Naive B cell (primary cell): Measurements from ENCODE around the gene PLD2. TPM values are rescaled to one million over a fixed set of nuclear protein-coding genes. Genes with fewer than 3 reads are reported as not detected.
"Not testable (repeated sequence)": the region's sequence is repeated elsewhere in the genome, so short reads cannot be mapped to it uniquely, and the experiment has no call there.

Source experiments
- ATAC-seq, 2 donors: fragments of 150-1000 bp; cut with Tn5 transposase; 2 replicates each; pipeline ENCODE4 v1.10.0; 2021; ENCODE audit warnings: low read depth in 2 of 2, mild to moderate bottlenecking in 2 of 2, moderate library complexity in 2 of 2
- DNase-seq: peaks from one replicate; pipeline ENCODE4 v3.0.0; 2022
- H3K27ac Mint-ChIP-seq, 6 donors: one replicate each; pipeline ENCODE4 v1.8.0; 2020 to 2022; ENCODE audit warnings: mild to moderate bottlenecking in 6 of 6, mixed read lengths in 6 of 6, moderate library complexity in 5 of 6, inconsistent platforms in 2 of 6
- H3K27me3 Mint-ChIP-seq, 3 donors: one replicate each; pipeline ENCODE4 v1.8.0; 2021 to 2022; ENCODE audit warnings: mixed read lengths in 3 of 3, mild to moderate bottlenecking in 1 of 3
- H3K36me3 Mint-ChIP-seq, 2 donors: one replicate each; pipeline ENCODE4 v1.8.0; 2020 to 2022; ENCODE audit warnings: mixed read lengths in 2 of 2, inconsistent platforms in 1 of 2, mild to moderate bottlenecking in 1 of 2
- H3K4me1 Mint-ChIP-seq, 3 donors: one replicate each; pipeline ENCODE4 v1.8.0; 2020 to 2022; ENCODE audit warnings: mixed read lengths in 3 of 3, inconsistent platforms in 1 of 3, mild to moderate bottlenecking in 1 of 3, moderate library complexity in 1 of 3
- H3K4me3 Mint-ChIP-seq, 8 donors: one replicate each; pipeline ENCODE4 v1.8.0; 2020 to 2022; ENCODE audit warnings: mild to moderate bottlenecking in 8 of 8, mixed read lengths in 8 of 8, moderate library complexity in 8 of 8, inconsistent platforms in 2 of 8
- H3K9me3 Mint-ChIP-seq, 7 donors: one replicate each; pipeline ENCODE4 v1.8.0; 2020 to 2022; ENCODE audit warnings: mixed read lengths in 7 of 7, mild to moderate bottlenecking in 5 of 7, inconsistent platforms in 2 of 7, moderate library complexity in 1 of 7
- polyA plus RNA-seq, 6 donors: library from polyadenylated mRNA; unstranded; fragments of 300-500 nt; fragmentation: Illumina TruSeq; gene quantifications; one replicate each; pipeline ENCODE4 v1.2.3, GENCODE V29; 2021; ENCODE audit warnings: low read depth in 6 of 6

PLD2 gene
- polyA plus RNA-seq, 6 donors from 2014 or later, result 0.54 to 4.6 (median 3.7) TPM

GRCh38 chr17:4857347-4857746 lies 50.4 kb downstream of the PLD2 start:
- H3K4me3 Mint-ChIP-seq, H3K27ac Mint-ChIP-seq, ATAC-seq, H3K27me3 Mint-ChIP-seq, H3K9me3 Mint-ChIP-seq, DNase-seq: not testable (repeated sequence)
- H3K36me3 Mint-ChIP-seq, result peaks cover 8 to 18% of the 10 kb centered on the region in 2 donors
- H3K4me1 Mint-ChIP-seq, result peaks cover 16 to 32% (median 24%) of the 10 kb centered on the region in 3 donors

- H3K27ac Mint-ChIP-seq, result peak overlapping the region in 1 of 6 donors; percentile 44
- H3K36me3 Mint-ChIP-seq, result peaks cover 8 to 16% of the 10 kb centered on the region in 2 donors
- H3K9me3 Mint-ChIP-seq, result no peaks in the 10 kb centered on the region
- peak overlapping the region in 1 of 8 donors; percentile 4 for H3K4me3 Mint-ChIP-seq
- H3K27me3 Mint-ChIP-seq, result no peaks in the 10 kb centered on the region
- no peak for DNase-seq
- no peak for ATAC-seq
- H3K4me1 Mint-ChIP-seq, result peaks cover 19 to 31% (median 22%) of the 10 kb centered on the region in 3 donors
These were observed 51.3 kb downstream of the PLD2 start for GRCh38 chr17:4858068-4858881.

- ATAC-seq, result no peak
- Mint-ChIP-seq H3K4me3 (no peak overlapping the region), H3K27ac (no peak overlapping the region), H3K27me3 (no peaks in the 10 kb centered on the region), H3K9me3 (no peaks in the 10 kb centered on the region), H3K4me1 (peaks cover 21 to 31% (median 22%) of the 10 kb centered on the region in 3 donors), H3K36me3 (peaks cover 8 to 16% of the 10 kb centered on the region in 2 donors)
- DNase-seq, result no peak
These were observed 51.9 kb downstream of the PLD2 start for GRCh38 chr17:4858882-4859260.

- peaks cover 4 to 7% of the 10 kb centered on the region in 2 donors for H3K36me3 Mint-ChIP-seq
- peak overlapping the region in 1 of 6 donors; percentile 83 for H3K27ac Mint-ChIP-seq
- ATAC-seq, result no peak
These were observed 53.1 kb downstream of the PLD2 start for GRCh38 chr17:4859816-4860625.

GRCh38 chr17:4860651-4861050 lies 53.7 kb downstream of the PLD2 start:
- DNase-seq (no peak), ATAC-seq (no peak)
- H3K27me3 Mint-ChIP-seq, result no peaks in the 10 kb centered on the region
- H3K36me3 Mint-ChIP-seq, result peaks cover 4 to 7% of the 10 kb centered on the region in 2 donors
- H3K4me3 Mint-ChIP-seq, result no peak overlapping the region
- H3K9me3 Mint-ChIP-seq, result no peaks in the 10 kb centered on the region
- peak overlapping the region in 1 of 6 donors; percentile 83 for H3K27ac Mint-ChIP-seq
- peaks cover 16 to 21% (median 21%) of the 10 kb centered on the region in 3 donors for H3K4me1 Mint-ChIP-seq

More at GRCh38 chr17:4859816-4860625, 53.1 kb downstream of the PLD2 start:
- Mint-ChIP-seq H3K4me3 (no peak overlapping the region), H3K9me3 (no peaks in the 10 kb centered on the region), H3K27me3 (no peaks in the 10 kb centered on the region), H3K4me1 (peaks cover 16 to 21% (median 21%) of the 10 kb centered on the region in 3 donors)
- DNase-seq, result no peak

- H3K27ac Mint-ChIP-seq, result no peak overlapping the region
These were observed 54.1 kb downstream of the PLD2 start for GRCh38 chr17:4861052-4861451.

GRCh38 chr17:4862720-4863119 lies 55.8 kb downstream of the PLD2 start:
- Mint-ChIP-seq H3K4me3 (no peak overlapping the region), H3K4me1 (peaks cover 6 to 9% (median 9%) of the 10 kb centered on the region in 3 donors), H3K27me3 (no peaks in the 10 kb centered on the region), H3K27ac (no peak overlapping the region), H3K36me3 (peaks cover 4 to 7% of the 10 kb centered on the region in 2 donors), H3K9me3 (no peaks in the 10 kb centered on the region)
- ATAC-seq (no peak), DNase-seq (no peak)

More at GRCh38 chr17:4861052-4861451, 54.1 kb downstream of the PLD2 start:
- no peak for DNase-seq
- no peaks in the 10 kb centered on the region for H3K27me3 Mint-ChIP-seq
- ATAC-seq, result no peak
- no peak overlapping the region for H3K4me3 Mint-ChIP-seq
- peaks cover 4 to 7% of the 10 kb centered on the region in 2 donors for H3K36me3 Mint-ChIP-seq
- no peaks in the 10 kb centered on the region for H3K9me3 Mint-ChIP-seq
- peaks cover 16 to 21% (median 20%) of the 10 kb centered on the region in 3 donors for H3K4me1 Mint-ChIP-seq

- H3K27ac Mint-ChIP-seq, result no peak overlapping the region
- H3K4me1 Mint-ChIP-seq, result peaks cover 4 to 12% (median 10%) of the 10 kb centered on the region in 3 donors
- peaks cover 4 to 7% of the 10 kb centered on the region in 2 donors for H3K36me3 Mint-ChIP-seq
- DNase-seq (no peak), ATAC-seq (no peak)
- H3K9me3 Mint-ChIP-seq, result no peaks in the 10 kb centered on the region
- H3K4me3 Mint-ChIP-seq, result no peak overlapping the region
- H3K27me3 Mint-ChIP-seq, result no peaks in the 10 kb centered on the region
These were observed 56.4 kb downstream of the PLD2 start for GRCh38 chr17:4863321-4863720.

GRCh38 chr17:4867535-4867934 lies 60.6 kb downstream of the PLD2 start:
- H3K4me1 Mint-ChIP-seq, result peaks cover 4 to 15% (median 8%) of the 10 kb centered on the region in 3 donors
- DNase-seq, H3K9me3 Mint-ChIP-seq, H3K27ac Mint-ChIP-seq, H3K36me3 Mint-ChIP-seq, H3K27me3 Mint-ChIP-seq, ATAC-seq, H3K4me3 Mint-ChIP-seq: not testable (repeated sequence)

GRCh38 chr17:4869058-4869998 lies 62.4 kb downstream of the PLD2 start:
- H3K4me3 Mint-ChIP-seq, H3K27me3 Mint-ChIP-seq, H3K9me3 Mint-ChIP-seq, DNase-seq, H3K36me3 Mint-ChIP-seq, ATAC-seq: not testable (repeated sequence)
- Mint-ChIP-seq H3K27ac (peak overlapping the region in 1 of 6 donors; percentile 61), H3K4me1 (peaks cover 8 to 12% (median 12%) of the 10 kb centered on the region in 3 donors)

GRCh38 chr17:4870855-4871254 lies 63.9 kb downstream of the PLD2 start:
- H3K9me3 Mint-ChIP-seq, result no peaks in the 10 kb centered on the region
- H3K4me1 Mint-ChIP-seq, result peaks cover 8 to 13% (median 12%) of the 10 kb centered on the region in 3 donors
- no peak overlapping the region for H3K4me3 Mint-ChIP-seq
- ATAC-seq (no peak), DNase-seq (no peak)
- no peaks in the 10 kb centered on the region for H3K27me3 Mint-ChIP-seq
- H3K27ac Mint-ChIP-seq, result no peak overlapping the region
- H3K36me3 Mint-ChIP-seq, result no peaks in the 10 kb centered on the region

GRCh38 chr17:4872786-4873185 lies 65.8 kb downstream of the PLD2 start:
- no peak for DNase-seq
- Mint-ChIP-seq H3K9me3 (no peaks in the 10 kb centered on the region), H3K27ac (peak overlapping the region in 2 of 6 donors; percentile 23 to 53), H3K4me3 (no peak overlapping the region), H3K36me3 (no peaks in the 10 kb centered on the region), H3K4me1 (peaks cover 12 to 13% (median 12%) of the 10 kb centered on the region in 3 donors), H3K27me3 (no peaks in the 10 kb centered on the region)
- ATAC-seq, result no peak
